Right renal cortex interstitium (tissue), 3 donors: ENCODE data around the gene ENDOV. TPM values are rescaled to one million over a fixed set of nuclear protein-coding genes. Genes with fewer than 3 reads are reported as not detected.

Source experiments
- DNase-seq, 3 donors: peaks; one replicate each; pipeline ENCODE4 v3.0.0-alpha.2; 2013; ENCODE audit warnings: low read depth in 3 of 3, low spot score in 2 of 3
- polyA plus RNA-seq, 3 donors: library from polyadenylated mRNA; unstranded; fragments of 120-200 nt; gene quantifications; one replicate each; pipeline ENCODE4 v1.2.1, GENCODE V29; 2013; ENCODE audit not compliant: insufficient read length in 3 of 3

The ENDOV gene
- polyA plus RNA-seq, 3 donors: 24.3 to 28.9 (median 25.6) TPM

- no peak for DNase-seq
Observed at GRCh38 chr17:80413771-80414507, 1.0 kb upstream of the ENDOV start.

- DNase-seq: no peak
Observed at GRCh38 chr17:80414508-80414802, 512 bp upstream of the ENDOV start.

DNA sequence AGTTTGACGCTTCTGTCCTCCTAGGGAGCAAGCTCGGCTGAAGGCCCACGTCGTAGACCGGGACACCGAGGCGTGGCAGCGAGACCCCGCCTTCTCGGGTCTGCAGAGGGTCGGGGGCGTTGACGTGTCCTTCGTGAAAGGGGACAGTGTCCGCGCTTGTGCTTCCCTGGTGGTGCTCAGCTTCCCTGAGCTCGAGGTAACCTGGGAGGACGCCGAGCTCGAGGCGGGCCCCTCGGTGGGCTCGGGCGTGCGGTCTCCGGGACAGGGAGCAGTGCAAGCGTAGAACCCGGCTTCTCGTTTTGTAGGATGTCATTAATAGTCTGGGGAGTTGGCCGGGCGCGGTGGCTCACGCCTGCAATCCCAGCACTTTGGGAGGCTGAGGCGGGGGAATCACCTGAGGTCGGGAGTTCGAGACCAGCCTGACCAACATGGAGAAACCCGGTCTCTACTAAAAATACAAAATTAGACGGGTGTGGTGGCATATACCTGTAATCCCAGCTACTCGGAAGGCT lies 715 bp downstream of the ENDOV start:
- no peak for DNase-seq

GRCh38 chr17:80416260-80416939 lies 1.4 kb downstream of the ENDOV start:
- no peak for DNase-seq

GRCh38 chr17:80416940-80417293 lies 1.9 kb downstream of the ENDOV start:
- DNase-seq: no peak

DNA sequence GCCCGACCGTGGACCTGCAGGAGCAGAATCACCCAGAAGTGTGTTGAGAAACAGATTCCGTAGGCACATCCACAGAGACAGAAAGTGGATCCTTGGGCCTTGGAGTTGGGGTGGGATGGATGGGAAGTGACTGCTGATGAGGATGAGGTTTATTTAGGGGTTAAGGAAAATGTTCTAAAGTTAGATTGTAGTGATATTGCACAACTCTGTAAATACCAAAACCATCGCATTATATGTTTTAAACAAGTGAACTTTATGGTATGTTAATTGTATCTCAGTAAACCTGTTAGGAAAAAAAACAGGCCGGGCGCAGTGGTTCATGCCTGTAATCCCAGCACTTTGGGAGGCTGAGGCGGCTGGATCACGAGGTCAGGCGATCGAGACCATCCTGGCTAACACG lies 3.6 kb downstream of the ENDOV start:
- DNase-seq: no peak

- no peak for DNase-seq
Observed at GRCh38 chr17:80419255-80419654, 4.3 kb downstream of the ENDOV start.

GRCh38 chr17:80421381-80422090 lies 6.6 kb downstream of the ENDOV start:
- no peak for DNase-seq

DNA sequence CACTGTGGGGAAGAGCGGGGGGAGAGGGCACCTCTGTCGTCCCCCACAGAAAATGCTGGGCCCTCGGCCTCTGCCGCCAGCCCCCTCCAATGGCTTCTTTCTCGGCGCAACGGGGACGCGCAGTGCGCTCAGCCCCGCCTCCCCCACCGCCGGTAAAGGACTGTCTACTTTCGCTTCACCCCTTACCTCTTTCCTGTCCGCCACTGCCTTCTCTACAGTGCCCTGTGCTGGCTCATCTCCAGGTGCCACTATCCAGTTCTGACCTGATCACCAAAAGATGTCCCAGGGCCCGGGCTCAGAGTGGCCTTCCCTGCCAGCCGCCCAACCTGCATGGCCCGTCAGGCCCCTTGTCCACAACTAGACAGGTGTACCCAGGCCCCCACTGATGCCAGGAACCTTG lies 7.3 kb downstream of the ENDOV start:
- DNase-seq: no peak

DNA sequence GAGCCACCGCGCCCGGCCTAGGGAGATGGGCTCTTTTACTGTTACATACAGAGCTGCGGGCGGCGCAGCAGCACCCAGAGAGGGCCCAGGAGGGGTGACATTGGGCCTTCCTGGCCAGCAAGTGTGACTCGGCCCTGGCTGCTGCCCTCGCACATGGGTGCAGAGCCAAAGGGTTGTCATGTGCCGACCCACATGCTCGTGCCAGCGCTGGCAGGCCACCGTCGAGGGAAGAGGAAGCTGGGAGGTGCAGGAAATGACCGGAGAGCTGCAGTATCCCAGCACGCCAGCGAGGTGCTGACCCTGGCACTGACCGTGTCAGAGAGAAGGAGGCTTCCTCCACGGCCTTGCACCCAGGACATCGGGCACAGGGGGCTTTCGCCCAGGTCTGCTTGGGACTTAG lies 8.0 kb downstream of the ENDOV start:
- DNase-seq: no peak

GRCh38 chr17:80423536-80424225 lies 8.7 kb downstream of the ENDOV start:
- no peak for DNase-seq

DNA sequence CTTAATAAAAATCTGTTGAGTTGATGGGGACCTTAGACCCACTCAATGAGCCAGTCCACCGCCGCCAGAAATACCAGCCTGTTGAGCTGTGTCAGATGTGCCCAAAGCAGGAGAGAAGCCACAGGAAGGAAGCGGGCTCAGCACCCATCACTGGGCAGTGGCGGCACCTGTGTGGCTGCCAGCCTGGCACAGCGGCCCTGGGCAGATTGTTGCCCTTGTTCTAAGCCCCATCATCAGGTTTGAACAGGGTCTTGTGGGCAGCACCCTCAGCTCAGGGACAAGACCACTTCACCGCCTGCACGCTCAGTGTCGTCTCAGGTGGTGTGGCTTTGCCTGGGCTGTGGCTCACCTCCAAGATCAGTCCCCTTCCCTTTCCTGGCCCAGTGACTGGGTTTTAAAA lies 9.3 kb downstream of the ENDOV start:
- DNase-seq: no peak

GRCh38 chr17:80424878-80425765 lies 10.2 kb downstream of the ENDOV start:
- no peak for DNase-seq

GRCh38 chr17:80425835-80426426 lies 11.0 kb downstream of the ENDOV start:
- DNase-seq: no peak

GRCh38 chr17:80426671-80427326 lies 11.8 kb downstream of the ENDOV start:
- peak in 2 of 3 donors; percentile 19 to 39 for DNase-seq

DNA sequence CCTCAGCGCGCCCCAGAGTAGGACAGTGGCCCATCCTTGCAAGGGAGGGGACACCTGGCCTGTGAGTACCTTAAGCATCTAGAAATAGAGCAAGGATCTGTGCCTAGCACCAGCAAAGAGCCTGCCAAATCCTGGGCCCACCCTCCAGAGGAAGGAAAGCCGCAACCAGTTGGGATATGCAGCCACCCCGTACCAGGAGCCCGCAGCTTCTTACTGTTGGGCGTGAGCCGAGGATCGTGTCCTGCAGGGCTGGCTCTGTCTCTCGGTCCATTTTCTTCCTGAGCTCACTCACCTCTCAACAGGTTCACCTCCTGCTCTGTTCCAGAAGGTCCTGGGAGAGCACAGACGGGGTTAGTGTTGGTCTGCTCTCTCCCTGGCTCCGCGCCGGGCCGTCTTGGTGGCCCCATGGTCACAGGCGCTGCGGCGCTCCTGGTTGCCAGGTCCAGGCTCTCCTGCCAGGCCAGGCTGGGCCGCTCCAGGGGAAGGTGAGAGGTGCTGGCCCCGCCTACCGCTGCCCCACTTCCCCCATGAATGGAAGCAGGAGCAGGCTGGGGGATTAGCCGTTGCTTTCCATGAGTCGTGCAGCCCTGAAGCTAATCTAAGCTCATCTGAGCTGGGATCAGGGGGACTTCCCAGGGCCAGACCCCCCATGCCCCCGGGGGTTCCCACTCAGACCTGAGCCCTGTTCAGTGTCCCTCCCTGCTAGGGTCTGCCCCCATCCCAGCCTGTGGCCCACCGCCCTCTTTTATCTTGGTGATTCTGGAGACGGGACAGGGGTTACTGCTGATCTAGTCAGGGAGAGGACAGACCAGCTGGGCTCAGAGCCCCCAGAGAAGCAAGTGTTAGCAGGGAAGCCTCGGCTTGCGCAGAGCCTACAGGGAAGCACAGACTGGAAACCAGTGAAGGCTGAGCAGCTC lies 12.7 kb downstream of the ENDOV start:
- DNase-seq: no peak

GRCh38 chr17:80428363-80428762 lies 13.4 kb downstream of the ENDOV start:
- DNase-seq: no peak

DNA sequence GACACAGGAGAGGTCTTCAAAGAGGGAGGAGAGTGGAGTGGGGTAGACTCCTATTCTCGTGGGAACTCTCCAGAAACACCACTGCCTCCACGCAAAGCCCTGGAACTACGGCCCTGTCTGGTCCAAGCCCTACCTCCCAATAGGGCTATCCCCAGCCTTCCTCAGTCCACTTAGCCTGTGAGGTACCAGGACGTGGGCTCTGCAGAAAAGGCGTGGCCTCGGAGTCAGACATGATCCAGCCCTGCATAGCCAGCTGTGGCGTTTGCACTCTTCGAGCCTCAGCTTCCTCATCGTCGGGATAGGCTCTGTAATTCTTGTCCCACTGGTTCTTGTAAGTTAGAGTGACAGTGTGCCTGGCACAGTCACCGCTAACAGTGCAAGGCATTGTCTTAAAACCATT lies 13.8 kb downstream of the ENDOV start:
- DNase-seq: no peak
